ENCODE results near the gene TMCO6. TPM values are rescaled to one million over a fixed set of nuclear protein-coding genes. Genes with fewer than 3 reads are reported as not detected.
"Not testable (repeated sequence)": the region's sequence is repeated elsewhere in the genome, so short reads cannot be mapped to it uniquely, and the experiment has no call there.

Gene TMCO6
- 10 to 100 TPM; 21.9 to 90.9 (median 42.2) TPM for total RNA-seq

GRCh38 chr5:140639148-140639981 lies at the start of gene TMCO6:
TMCO6 (plus strand) TSS chr5:140639451; CDS start chr5:140639528, 77 bp downstream.
- Histone ChIP-seq H3K36me3 (peaks cover 0 to 23% (median 0%) of the 10 kb centered on the region in 3 donors), H3K4me1 (peaks cover 0 to 14% (median 0%) of the 10 kb centered on the region in 4 donors), H3K27me3 (no peaks in the 10 kb centered on the region), H3K9me3 (no peaks in the 10 kb centered on the region), H3K4me3 (peak within 1 kb of the TSS; percentile 67 to 79 (median 69)), H3K27ac (peak within 1 kb of the TSS; percentile 83 to 89 (median 85))
- DNase-seq = peak; percentile 99
- TF ChIP-seq POLR2A (IDR thresholded peaks at IDR 0.05) (peak; percentile 41 to 59), CTCF (IDR thresholded peaks at IDR 0.05) (peak; percentile 34 to 76 (median 68))

GRCh38 chr5:140590861-140591260 lies 48.4 kb upstream of the TMCO6 start:
- Histone ChIP-seq H3K27me3 (no peaks in the 10 kb centered on the region), H3K4me3 (no peak overlapping the region), H3K4me1 (no peaks in the 10 kb centered on the region), H3K27ac (no peak overlapping the region), H3K36me3 (no peaks in the 10 kb centered on the region), H3K9me3 (no peaks in the 10 kb centered on the region)
- TF ChIP-seq CTCF (IDR thresholded peaks at IDR 0.05) = no peak
- TF ChIP-seq POLR2A (IDR thresholded peaks at IDR 0.05) = no peak
- no peak for DNase-seq

GRCh38 chr5:140591747-140592372 lies 47.4 kb upstream of the TMCO6 start:
- H3K36me3 ChIP-seq = no peaks in the 10 kb centered on the region
- no peaks in the 10 kb centered on the region for H3K4me1 ChIP-seq
- H3K9me3 ChIP-seq = no peaks in the 10 kb centered on the region
- H3K4me3 ChIP-seq = no peak overlapping the region
- H3K27me3 ChIP-seq = no peaks in the 10 kb centered on the region
- no peak overlapping the region for H3K27ac ChIP-seq
- no peak for DNase-seq
- TF ChIP-seq POLR2A (IDR thresholded peaks at IDR 0.05) = no peak
- TF ChIP-seq CTCF (IDR thresholded peaks at IDR 0.05) = no peak

GRCh38 chr5:140593070-140593469 lies 46.2 kb upstream of the TMCO6 start:
- H3K9me3 ChIP-seq, H3K27ac ChIP-seq, H3K4me1 ChIP-seq, DNase-seq, H3K36me3 ChIP-seq, H3K4me3 ChIP-seq, H3K27me3 ChIP-seq: not testable (repeated sequence)

GRCh38 chr5:140594169-140594568 lies 45.1 kb upstream of the TMCO6 start:
- H3K36me3 ChIP-seq = no peaks in the 10 kb centered on the region
- DNase-seq = no peak
- no peak overlapping the region for H3K4me3 ChIP-seq
- H3K27ac ChIP-seq = no peak overlapping the region
- no peaks in the 10 kb centered on the region for H3K9me3 ChIP-seq
- no peaks in the 10 kb centered on the region for H3K4me1 ChIP-seq
- no peaks in the 10 kb centered on the region for H3K27me3 ChIP-seq
- TF ChIP-seq POLR2A (IDR thresholded peaks at IDR 0.05) (no peak), CTCF (IDR thresholded peaks at IDR 0.05) (no peak)

Data from Peyer's patch (tissue), 4 donors.